Hepatocyte (in vitro differentiated cells): ENCODE results near the gene AGO3. TPM values are rescaled to one million over a fixed set of nuclear protein-coding genes. Genes with fewer than 3 reads are reported as not detected.
A peak's percentile ranks its signal among the peaks of the same experiment; 100 is the strongest.

Source experiments
- DNase-seq: peaks from one replicate; pipeline ENCODE4 v3.0.0-alpha.2; 2016; ENCODE audit warnings: low spot score
- H2AFZ ChIP-seq: fragments of 200-600 bp; sonication (generic); 2 replicates; pipeline ENCODE4 v1.6.0; 2016; ENCODE audit warnings: antibody characterized with exemption, mild to moderate bottlenecking
- H3K27ac ChIP-seq: fragments of 200-600 bp; sonication (generic); 2 replicates; pipeline ENCODE4 v1.5.1; 2016; ENCODE audit warnings: mild to moderate bottlenecking
- H3K27me3 ChIP-seq: fragments of 200-600 bp; sonication (generic); 2 replicates; pipeline ENCODE4 v1.6.1; 2016
- H3K36me3 ChIP-seq: fragments of 200-600 bp; sonication (generic); replicated peaks from 2 replicates; pipeline ENCODE4 v1.5.1; 2016; ENCODE audit warnings: low read depth; ENCODE audit not compliant: insufficient read depth
- H3K4me1 ChIP-seq: fragments of 200-600 bp; sonication (generic); 2 replicates; pipeline ENCODE4 v1.5.1; 2016; ENCODE audit warnings: mild to moderate bottlenecking, moderate library complexity; ENCODE audit not compliant: insufficient read depth
- H3K4me2 ChIP-seq: fragments of 200-600 bp; sonication (generic); 2 replicates; pipeline ENCODE4 v1.6.0; 2016
- H3K4me3 ChIP-seq: fragments of 200-600 bp; sonication (generic); 2 replicates; pipeline ENCODE4 v1.5.1; 2016; ENCODE audit warnings: mild to moderate bottlenecking
- H3K79me2 ChIP-seq: fragments of 200-600 bp; sonication (generic); 2 replicates; pipeline ENCODE4 v1.6.0; 2017; ENCODE audit warnings: mild to moderate bottlenecking
- H3K9me2 ChIP-seq: fragments of 200-600 bp; sonication (generic); replicated peaks from 2 replicates; pipeline ENCODE4 v1.6.0; 2017; ENCODE audit warnings: mild to moderate bottlenecking; ENCODE audit not compliant: insufficient read depth
- H3K9me3 ChIP-seq: fragments of 200-600 bp; sonication (generic); 2 replicates; pipeline ENCODE4 v1.5.1; 2016; ENCODE audit warnings: low read depth, mild to moderate bottlenecking
- H4K20me1 ChIP-seq: fragments of 200-600 bp; sonication (generic); 2 replicates; pipeline ENCODE4 v1.6.0; 2016; ENCODE audit warnings: mild to moderate bottlenecking; ENCODE audit not compliant: insufficient read depth, poor library complexity, severe bottlenecking
- CTCF ChIP-seq: fragments of 200-600 bp; sonication (generic); IDR thresholded peaks from 2 replicates; pipeline ENCODE4 v1.5.1; 2016; ENCODE audit warnings: antibody characterized with exemption, mild to moderate bottlenecking; ENCODE audit not compliant: poor library complexity
- EZH2 ChIP-seq: fragments of 200-600 bp; sonication (generic); IDR thresholded peaks from 2 replicates; pipeline ENCODE4 v1.6.1; 2016; ENCODE audit warnings: antibody characterized with exemption, mild to moderate bottlenecking, borderline replicate concordance
- EZH2phosphoT487 ChIP-seq: fragments of 200-600 bp; sonication (generic); IDR thresholded peaks from one replicate; pipeline ENCODE4 v1.6.1; 2018; ENCODE audit warnings: antibody characterized with exemption, mild to moderate bottlenecking, low read depth, moderate library complexity; ENCODE audit not compliant: unreplicated experiment, severe bottlenecking
- WGBS: methylation state at CpG from one replicate; pipeline ENCODE4 v1.1.6; 2016; ENCODE audit warnings: low lambda C conversion rate; ENCODE audit errors: missing lambda C conversion rate; 5-methylcytosine and 5-hydroxymethylcytosine counted together
- polyA plus RNA-seq: library from polyadenylated mRNA; unstranded; fragments of >200 nt; fragmentation: Nextera tagmentation; extraction: Ambion mirVana; gene quantifications from 2 replicates; pipeline ENCODE4 v1.2.1, GENCODE V29; 2016
- total RNA-seq: library from RNA; depleted of rRNA; stranded (reverse); fragments of >200 nt; gene quantifications from 2 replicates; pipeline ENCODE4 v1.2.3, GENCODE V29; 2014

Gene AGO3
- total and polyA plus RNA-seq, 2 experiments from 2014 or later, result 16.9 to 24.4 TPM

- no peak overlapping the region for H3K27ac ChIP-seq
- TF ChIP-seq EZH2 (no peak), EZH2phosphoT487 (no peak), CTCF (no peak)
- no peaks in the 10 kb centered on the region for H3K36me3 ChIP-seq
- 94% methylated on average over 3 of the region's 3 CpGs for whole genome bisulfite sequencing
- no peaks in the 10 kb centered on the region for H3K9me3 ChIP-seq
- no peak overlapping the region for H2AFZ ChIP-seq
- peaks cover 26% of the 10 kb centered on the region for H3K79me2 ChIP-seq
- H4K20me1 ChIP-seq, result peaks cover 3% of the 10 kb centered on the region
- no peak for DNase-seq
- no peaks in the 10 kb centered on the region for H3K27me3 ChIP-seq
- peaks cover 10% of the 10 kb centered on the region for H3K4me1 ChIP-seq
- no peaks in the 10 kb centered on the region for H3K9me2 ChIP-seq
- no peak overlapping the region for H3K4me2 ChIP-seq
- H3K4me3 ChIP-seq, result no peak overlapping the region
These were observed 163.0 kb downstream of the AGO3 start for GRCh38 chr1:36093929-36094328.

GRCh38 chr1:36094621-36095061 lies 163.7 kb downstream of the AGO3 start:
- Histone ChIP-seq H2AFZ (no peak overlapping the region), H3K4me1 (peaks cover 8% of the 10 kb centered on the region), H4K20me1 (peaks cover 3% of the 10 kb centered on the region), H3K27ac (no peak overlapping the region), H3K9me3 (no peaks in the 10 kb centered on the region), H3K9me2 (no peaks in the 10 kb centered on the region), H3K36me3 (no peaks in the 10 kb centered on the region), H3K4me2 (no peak overlapping the region), H3K79me2 (peaks cover 19% of the 10 kb centered on the region), H3K27me3 (no peaks in the 10 kb centered on the region), H3K4me3 (no peak overlapping the region)
- TF ChIP-seq EZH2, result no peak
- TF ChIP-seq CTCF, result no peak
- TF ChIP-seq EZH2phosphoT487, result no peak
- no peak for DNase-seq
- WGBS, result 88% methylated on average over 8 of the region's 8 CpGs

- H3K4me1 ChIP-seq, result peaks cover 3% of the 10 kb centered on the region
- no peaks in the 10 kb centered on the region for H3K27me3 ChIP-seq
- H3K36me3 ChIP-seq, result no peaks in the 10 kb centered on the region
- no peaks in the 10 kb centered on the region for H3K9me3 ChIP-seq
- H2AFZ ChIP-seq, result no peak overlapping the region
- TF ChIP-seq CTCF (no peak), EZH2phosphoT487 (no peak), EZH2 (no peak)
- no peaks in the 10 kb centered on the region for H4K20me1 ChIP-seq
- no peak overlapping the region for H3K4me3 ChIP-seq
- no peaks in the 10 kb centered on the region for H3K9me2 ChIP-seq
- 84% methylated on average over 15 of the region's 15 CpGs for WGBS
- H3K79me2 ChIP-seq, result peaks cover 6% of the 10 kb centered on the region
- no peak overlapping the region for H3K4me2 ChIP-seq
- peak; percentile 5 for DNase-seq
- no peak overlapping the region for H3K27ac ChIP-seq
These were observed 165.0 kb downstream of the AGO3 start for GRCh38 chr1:36095760-36096405.
